ENCODE measurements around the gene PRKAB1. TPM values are rescaled to one million over a fixed set of nuclear protein-coding genes. Genes with fewer than 3 reads are reported as not detected.
"Not testable (repeated sequence)": the region's sequence is repeated elsewhere in the genome, so short reads cannot be mapped to it uniquely, and the experiment has no call there.

The PRKAB1 gene
- total and polyA plus RNA-seq, 11 donors = 6.5 to 19.1 (median 10.3) TPM

GRCh38 chr12:119699199-119699760 is 31.3 kb downstream of the PRKAB1 start:
- Histone ChIP-seq H3K9me3 (no peaks in the 10 kb centered on the region), H3K27me3 (no peaks in the 10 kb centered on the region), H3K36me3 (no peaks in the 10 kb centered on the region), H3K27ac (no peak overlapping the region), H3K4me1 (peaks cover 0 to 12% (median 3%) of the 10 kb centered on the region in 12 donors), H3K4me3 (no peak overlapping the region)
- intact Hi-C loops (cut with DNase I) = loop anchor here in 1 of 10 donors (10.0 kb wide), 1 partner anchor 86 kb away; no protein-coding TSS in a partner anchor
- ATAC-seq (no peak), DNase-seq (no peak)
- TF ChIP-seq CTCF (IDR thresholded peaks at IDR 0.05) = no peak
- no peak for TF ChIP-seq POLR2A (IDR thresholded peaks at IDR 0.05)
- 97 to 98% (median 97%) methylated on average over 11 of the region's 11 CpGs for WGBS, 4 donors

- no peaks in the 10 kb centered on the region for H3K27me3 ChIP-seq
- intact Hi-C loops (cut with DNase I) = loop anchor here in 1 of 10 donors (5.0 kb wide), 1 partner anchor 82 kb away; no protein-coding TSS in a partner anchor
- DNase-seq (no peak), ATAC-seq (no peak)
- no peaks in the 10 kb centered on the region for H3K36me3 ChIP-seq
- 94 to 100% (median 96%) methylated on average over 6 of the region's 6 CpGs for WGBS, 4 donors
- no peak overlapping the region for H3K27ac ChIP-seq
- TF ChIP-seq CTCF (IDR thresholded peaks at IDR 0.05) (no peak), POLR2A (IDR thresholded peaks at IDR 0.05) (no peak)
- peaks cover 0 to 18% (median 9%) of the 10 kb centered on the region in 12 donors for H3K4me1 ChIP-seq
- no peaks in the 10 kb centered on the region for H3K9me3 ChIP-seq
- H3K4me3 ChIP-seq = no peak overlapping the region
Observed at GRCh38 chr12:119700078-119700477, 32.1 kb downstream of the PRKAB1 start.

- no peaks in the 10 kb centered on the region for H3K27me3 ChIP-seq
- intact Hi-C loops (cut with DNase I) = loop anchor here in 1 of 10 donors (5.0 kb wide), 1 partner anchor 78 kb away; no protein-coding TSS in a partner anchor
- 59 to 73% (median 63%) methylated on average over 16 of the region's 16 CpGs for WGBS, 4 donors
- peaks cover 0 to 18% (median 9%) of the 10 kb centered on the region in 12 donors for H3K4me1 ChIP-seq
- ATAC-seq (peak; percentile 77 to 99 (median 82)), DNase-seq (peak in 4 of 5 donors; percentile 61 to 72 (median 68))
- H3K36me3 ChIP-seq = peaks cover 0 to 6% (median 0%) of the 10 kb centered on the region in 9 donors
- no peak overlapping the region for H3K4me3 ChIP-seq
- TF ChIP-seq POLR2A (IDR thresholded peaks at IDR 0.05) (no peak), CTCF (IDR thresholded peaks at IDR 0.05) (no peak)
- peak overlapping the region; percentile 5 to 79 (median 66) for H3K27ac ChIP-seq
- no peaks in the 10 kb centered on the region for H3K9me3 ChIP-seq
Observed at GRCh38 chr12:119704065-119704747, 36.3 kb downstream of the PRKAB1 start.

GRCh38 chr12:119705182-119705581 is 37.2 kb downstream of the PRKAB1 start:
- Histone ChIP-seq H3K27me3 (no peaks in the 10 kb centered on the region), H3K9me3 (no peaks in the 10 kb centered on the region), H3K27ac (peak overlapping the region in 2 of 12 donors; percentile 68 to 75), H3K4me3 (no peak overlapping the region), H3K4me1 (peaks cover 0 to 18% (median 9%) of the 10 kb centered on the region in 12 donors), H3K36me3 (peaks cover 0 to 6% (median 0%) of the 10 kb centered on the region in 9 donors)
- intact Hi-C loops (cut with DNase I) = no loop called here
- 94 to 97% (median 96%) methylated on average over 7 of the region's 7 CpGs for WGBS, 4 donors
- TF ChIP-seq POLR2A (IDR thresholded peaks at IDR 0.05) = no peak
- TF ChIP-seq CTCF (IDR thresholded peaks at IDR 0.05) = no peak
- DNase-seq = no peak
- ATAC-seq = no peak

GRCh38 chr12:119706427-119706826 is 38.5 kb downstream of the PRKAB1 start:
- H3K27me3 ChIP-seq; DNase-seq; H3K27ac ChIP-seq; ATAC-seq; intact Hi-C loops (cut with DNase I); H3K4me3 ChIP-seq; H3K36me3 ChIP-seq; H3K9me3 ChIP-seq: not testable (repeated sequence)
- WGBS, 4 donors = 92 to 100% (median 97%) methylated on average over 1 of the region's 1 CpG
- peaks cover 0 to 18% (median 9%) of the 10 kb centered on the region in 12 donors for H3K4me1 ChIP-seq

Data from heart left ventricle (tissue), 16 donors.